GM18499 (cell line): ENCODE data around the gene SKAP2.

Experiments
- ATAC-seq: cut with Tn5 transposase; IDR thresholded peaks from one replicate; pipeline ENCODE4 v1.9.1; 2021; ENCODE audit warnings: moderate number of reproducible peaks; ENCODE audit not compliant: insufficient read depth, unreplicated experiment

The SKAP2 gene

DNA sequence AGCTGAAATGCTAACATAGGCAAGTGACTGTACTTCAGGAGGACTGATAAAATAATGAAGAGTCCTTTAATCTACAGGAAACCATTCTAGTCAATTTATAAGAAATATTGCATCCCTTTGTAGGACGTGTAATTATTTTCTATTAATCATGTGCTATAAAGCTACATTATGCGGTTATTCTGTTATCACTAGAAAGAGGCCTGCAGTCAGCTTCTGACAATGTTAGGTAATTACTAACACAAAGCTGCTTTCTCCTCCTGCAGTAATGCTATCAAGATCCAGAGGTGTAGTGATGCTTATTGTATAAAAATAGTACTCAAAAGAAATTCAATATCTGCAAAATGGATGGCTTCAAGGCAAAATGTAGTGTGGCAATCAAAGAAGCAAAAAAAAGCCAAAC lies 191.1 kb downstream of the SKAP2 start:
- ATAC-seq = no peak

DNA sequence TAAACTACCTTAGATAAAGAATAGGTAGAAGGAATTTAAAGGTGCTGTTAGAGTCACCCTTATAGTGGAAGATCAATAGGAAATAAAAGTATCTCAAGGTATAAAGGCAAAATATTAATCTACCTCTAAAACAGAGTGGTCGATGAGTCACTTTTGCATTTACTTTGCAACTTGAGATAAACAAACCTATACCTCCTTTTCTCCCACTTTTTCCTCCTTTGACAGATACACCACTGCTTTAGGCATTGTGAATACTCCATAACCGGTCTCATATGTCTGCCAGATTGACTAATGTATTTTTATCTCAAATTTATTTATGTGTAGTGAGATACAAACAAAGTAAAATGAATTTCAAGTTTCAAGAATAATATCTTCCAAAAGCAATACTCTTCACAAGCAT lies 193.5 kb downstream of the SKAP2 start:
- no peak for ATAC-seq

DNA sequence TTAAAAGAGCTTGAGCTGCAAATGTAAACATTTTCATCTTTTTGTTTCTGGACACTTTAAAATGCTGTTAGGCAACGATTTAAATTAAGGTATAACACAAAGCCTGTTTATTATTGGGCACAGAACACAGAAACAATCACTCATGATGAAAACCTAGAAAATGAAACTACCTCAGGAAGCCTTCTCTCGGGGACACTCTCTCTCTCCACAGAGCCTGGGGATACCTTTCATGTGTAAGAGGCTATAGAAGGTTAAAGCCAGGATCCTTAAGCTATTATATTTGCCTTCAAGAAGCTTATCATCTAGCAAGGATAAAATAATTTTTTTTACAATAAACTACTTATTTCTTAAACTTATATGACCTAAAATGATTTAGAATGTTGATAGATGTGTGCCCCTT lies 194.1 kb downstream of the SKAP2 start:
- ATAC-seq = no peak

DNA sequence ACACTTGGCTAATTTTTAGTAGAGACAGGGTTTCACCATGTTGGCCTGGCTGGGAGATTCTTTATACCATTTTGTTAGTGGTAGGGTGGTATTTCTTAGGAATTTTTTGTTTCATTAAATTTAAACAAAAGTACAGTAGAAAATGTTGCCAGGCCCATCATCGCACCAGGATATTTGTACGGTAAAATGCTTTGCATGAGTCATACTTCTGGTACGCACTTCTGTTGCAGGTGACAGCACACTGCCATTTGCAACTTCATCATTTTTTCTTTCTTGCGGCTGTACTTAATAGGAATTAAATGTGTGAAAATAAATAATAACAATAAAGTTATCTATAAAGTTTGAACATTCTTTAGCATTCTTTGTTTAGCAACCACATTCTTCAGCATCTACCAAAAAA lies 195.6 kb downstream of the SKAP2 start:
- ATAC-seq = no peak

DNA sequence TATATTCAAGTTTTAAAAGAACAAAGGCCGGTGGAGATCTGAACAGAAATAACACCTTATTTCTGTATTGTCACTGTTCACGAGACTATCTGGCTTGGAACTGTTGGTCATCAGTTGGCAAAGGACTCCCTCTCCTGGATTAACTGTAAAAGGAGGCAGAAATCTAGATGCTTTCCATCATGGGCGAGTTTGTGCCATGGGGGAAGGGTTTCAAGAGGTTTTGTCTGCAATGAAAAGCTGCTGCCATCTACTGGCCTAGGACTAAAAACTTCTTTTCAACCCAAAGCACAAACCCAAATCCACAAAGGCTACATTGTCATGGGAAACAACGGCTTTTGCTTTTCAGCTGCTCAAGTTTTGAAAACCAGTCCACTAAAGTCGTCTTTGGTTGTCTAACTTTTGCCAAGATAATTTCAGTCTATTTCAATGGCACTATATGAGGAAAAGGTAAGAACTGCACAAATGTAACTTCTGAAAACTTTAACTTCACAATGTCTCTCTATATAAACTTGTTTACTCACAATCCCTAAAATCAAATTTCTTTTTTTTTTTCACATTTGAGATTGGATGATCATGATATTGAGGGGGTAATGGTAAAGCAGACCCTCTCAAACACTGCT lies 196.8 kb downstream of the SKAP2 start:
- no peak for ATAC-seq

DNA sequence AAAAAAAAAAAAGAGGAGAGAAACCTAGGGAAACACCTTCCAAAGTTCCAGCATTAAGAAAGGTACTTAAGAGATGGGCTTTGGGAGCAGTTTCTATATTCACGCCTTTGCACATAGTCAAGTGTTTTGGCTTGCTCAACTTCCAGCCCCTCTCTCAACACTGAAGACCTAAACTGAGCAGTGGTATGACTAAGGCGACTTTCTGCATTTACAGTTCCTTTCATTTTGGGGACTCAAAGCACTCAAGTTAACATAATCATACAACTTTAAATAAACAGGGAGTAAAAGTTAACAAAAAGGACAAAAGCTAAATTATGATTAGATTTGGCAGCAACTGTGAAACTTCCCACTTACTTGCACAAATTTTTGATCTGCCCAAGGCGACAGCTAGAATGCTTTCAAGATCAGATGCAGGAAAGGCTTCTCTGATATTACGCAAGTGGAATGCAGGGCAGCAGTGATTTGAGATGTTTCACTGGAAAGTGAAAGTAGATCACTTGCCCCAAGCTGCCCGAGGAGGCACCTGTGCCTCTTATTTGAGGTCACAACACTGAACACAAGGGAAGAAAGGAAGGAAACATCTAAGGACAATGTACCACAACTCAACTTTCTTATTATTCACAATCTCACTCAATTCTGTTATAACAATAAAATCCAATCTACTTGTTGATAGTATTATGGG lies 199.5 kb downstream of the SKAP2 start:
- no peak for ATAC-seq

DNA sequence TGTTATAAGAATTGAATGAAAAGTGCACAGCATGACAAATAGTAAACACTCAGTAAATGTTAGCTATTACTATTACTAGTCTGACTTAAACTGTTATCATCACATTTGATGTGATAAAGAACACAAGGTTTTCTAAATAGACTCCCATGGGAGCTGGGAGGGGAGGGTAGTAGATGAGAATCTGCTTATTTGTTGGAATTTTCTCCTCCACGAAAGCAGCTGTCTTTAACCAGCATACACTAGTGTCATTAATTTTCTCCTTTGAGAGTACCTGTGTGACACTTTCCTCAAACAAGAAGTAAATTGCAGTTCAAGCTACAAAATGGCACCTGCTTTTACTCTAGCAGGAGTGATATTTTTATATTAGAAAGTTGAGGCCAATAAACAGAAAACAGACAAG lies 200.1 kb downstream of the SKAP2 start:
- no peak for ATAC-seq

DNA sequence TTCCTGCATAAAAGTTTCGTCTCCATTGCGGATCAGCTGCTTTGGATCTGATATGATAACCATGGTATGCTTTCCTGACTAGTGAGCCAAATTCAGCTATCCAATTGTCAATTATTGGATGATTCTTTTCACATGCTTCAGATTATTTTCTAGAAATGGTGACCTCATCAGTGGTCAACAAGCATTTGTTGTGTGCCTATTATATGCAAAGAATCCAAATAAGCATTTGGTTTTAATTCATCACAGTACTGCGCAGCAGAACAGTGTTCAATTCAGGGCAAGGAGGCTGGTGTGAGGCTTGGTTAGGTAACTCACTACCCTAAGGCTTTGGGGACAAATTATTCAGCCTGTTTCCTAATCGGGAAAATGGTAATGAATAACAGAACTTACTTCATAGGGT lies 200.5 kb downstream of the SKAP2 start:
- ATAC-seq = no peak

DNA sequence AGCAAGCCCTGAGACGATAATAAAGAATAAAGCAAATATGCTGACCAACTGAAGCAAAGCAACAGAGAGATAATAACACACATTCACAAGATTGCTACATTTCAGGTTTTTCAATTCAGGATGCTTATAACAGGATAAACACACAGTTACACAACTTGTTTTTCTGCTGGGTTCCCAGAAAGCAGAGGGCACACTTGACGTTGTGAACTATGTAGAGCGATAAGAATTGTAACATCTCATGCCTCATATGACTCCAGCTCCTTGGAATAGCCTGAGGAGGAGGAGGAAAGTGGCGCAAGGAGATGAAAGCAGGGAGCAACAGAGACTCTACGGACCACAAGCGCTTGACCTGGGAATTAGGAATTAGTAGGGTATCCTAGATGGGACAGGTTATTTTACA lies 201.7 kb downstream of the SKAP2 start:
- no peak for ATAC-seq

DNA sequence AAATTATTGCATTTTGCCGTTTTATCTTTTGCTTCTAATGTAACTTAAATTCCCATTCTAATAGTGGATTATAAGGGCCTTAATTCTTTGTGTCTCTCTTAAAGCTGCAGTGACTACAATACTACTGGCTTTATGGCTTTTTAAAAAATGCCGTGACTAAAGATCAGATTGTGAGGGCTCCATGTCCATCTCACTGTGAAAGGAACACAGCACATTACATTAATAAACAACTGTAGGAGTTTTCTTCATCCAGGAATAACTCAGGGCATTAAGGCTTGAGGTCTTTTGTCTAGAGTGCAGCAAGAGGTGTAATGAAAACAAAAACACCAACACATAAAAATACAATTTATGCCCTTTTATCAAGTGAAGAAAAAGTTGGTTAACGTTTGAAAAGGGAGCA lies 205.3 kb downstream of the SKAP2 start:
- ATAC-seq = no peak

DNA sequence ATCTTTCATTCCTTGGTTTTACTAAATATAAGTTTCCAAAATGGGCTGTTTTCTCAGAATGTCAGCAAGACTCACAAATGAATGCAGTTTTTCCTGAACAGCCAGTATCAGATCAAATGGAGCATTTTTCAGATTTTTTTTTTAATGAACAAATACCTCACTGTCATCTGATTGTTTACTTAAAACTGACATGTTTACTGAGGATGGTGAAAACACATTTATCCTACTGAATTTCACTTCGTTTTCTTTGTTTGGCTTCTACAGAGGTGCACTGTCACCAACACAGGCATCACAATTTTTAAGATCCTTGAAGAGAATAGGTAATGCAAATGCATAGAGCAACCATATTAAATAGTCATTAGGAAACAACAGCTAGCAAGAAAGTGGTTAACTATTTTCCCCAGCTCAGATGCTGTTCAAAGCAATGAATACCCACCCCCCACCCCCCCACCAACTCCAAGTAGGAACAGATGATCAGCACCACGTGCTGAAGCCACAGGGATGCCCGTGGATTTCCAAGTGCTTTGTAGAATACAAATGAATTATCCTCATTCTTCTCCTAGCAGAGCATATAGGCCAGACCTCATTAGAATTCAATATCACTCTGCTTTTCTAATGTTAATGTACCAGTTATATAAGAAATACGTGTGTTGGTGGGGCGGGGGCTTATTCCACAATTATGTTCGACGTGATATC lies 205.9 kb downstream of the SKAP2 start:
- no peak for ATAC-seq

DNA sequence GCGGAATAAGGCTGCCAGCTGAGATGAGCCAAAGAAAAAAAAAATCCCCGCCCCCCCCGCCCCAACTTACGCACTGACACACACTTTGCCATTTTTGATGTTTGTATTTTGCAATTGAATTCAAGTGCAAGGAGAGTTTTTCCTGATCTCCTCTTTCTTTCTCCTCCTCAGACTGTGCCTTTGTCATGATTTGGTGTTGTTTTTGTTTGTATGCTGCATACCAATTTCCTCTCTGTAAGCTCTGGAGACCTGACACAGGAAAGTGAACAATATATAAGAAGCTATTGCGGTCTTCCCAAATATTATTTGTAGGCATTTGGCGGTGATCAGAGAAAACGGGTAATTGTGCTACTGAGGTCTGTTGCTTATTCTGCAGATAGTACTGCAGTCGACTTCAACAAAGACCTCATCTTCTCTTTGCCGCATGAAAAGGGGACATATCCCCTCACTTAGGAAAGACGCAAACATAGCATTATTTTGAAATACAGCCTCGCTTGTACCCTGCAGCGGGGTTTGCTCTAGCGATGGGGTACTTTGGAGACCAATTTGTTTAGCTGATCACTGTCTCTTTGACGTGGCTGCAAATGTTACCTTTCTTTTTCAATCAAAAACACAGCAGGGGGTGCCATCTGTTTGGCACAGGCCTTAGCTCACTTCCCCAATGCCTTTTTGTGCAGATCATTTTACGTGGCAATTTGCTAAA lies 206.6 kb downstream of the SKAP2 start:
- no peak for ATAC-seq

DNA sequence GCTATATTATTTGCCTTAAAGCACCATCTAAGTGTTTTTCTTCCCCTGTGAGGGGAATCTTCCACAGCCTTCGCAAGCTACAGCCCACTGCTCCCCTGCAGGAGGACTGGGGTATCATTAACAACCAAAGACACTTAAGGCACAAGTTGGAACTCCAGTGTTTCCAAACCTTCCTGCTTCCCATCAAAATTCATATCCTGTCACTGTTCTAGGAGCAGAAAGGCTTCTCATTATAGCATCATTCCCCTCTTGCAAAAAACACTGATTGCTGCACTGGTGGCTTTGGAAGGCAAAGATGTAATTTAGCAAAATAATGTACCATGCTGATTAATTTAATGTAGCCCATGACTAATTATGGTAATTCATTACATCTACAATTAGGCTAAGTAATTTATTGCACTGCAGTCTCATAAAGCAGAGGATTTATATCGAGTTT lies 207.2 kb downstream of the SKAP2 start:
- no peak for ATAC-seq

DNA sequence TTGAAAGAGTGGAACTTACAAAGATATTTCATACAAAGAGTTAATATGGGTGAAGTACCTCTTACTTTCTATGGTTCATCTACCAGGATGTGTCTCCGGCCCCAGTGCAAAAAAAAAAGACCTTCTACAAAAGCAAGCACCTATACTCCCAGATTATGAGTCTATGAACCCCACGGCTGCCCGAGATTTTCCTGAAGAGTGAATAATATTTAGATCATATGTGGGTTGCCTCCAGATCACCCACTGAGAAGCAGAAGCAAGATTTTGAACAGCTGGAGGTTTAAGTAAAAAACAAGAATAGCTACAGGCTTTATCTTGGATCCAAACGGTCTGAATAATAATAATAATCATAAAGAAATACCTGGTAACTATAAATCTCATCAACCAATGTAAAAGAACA lies 207.7 kb downstream of the SKAP2 start:
- ATAC-seq = no peak

DNA sequence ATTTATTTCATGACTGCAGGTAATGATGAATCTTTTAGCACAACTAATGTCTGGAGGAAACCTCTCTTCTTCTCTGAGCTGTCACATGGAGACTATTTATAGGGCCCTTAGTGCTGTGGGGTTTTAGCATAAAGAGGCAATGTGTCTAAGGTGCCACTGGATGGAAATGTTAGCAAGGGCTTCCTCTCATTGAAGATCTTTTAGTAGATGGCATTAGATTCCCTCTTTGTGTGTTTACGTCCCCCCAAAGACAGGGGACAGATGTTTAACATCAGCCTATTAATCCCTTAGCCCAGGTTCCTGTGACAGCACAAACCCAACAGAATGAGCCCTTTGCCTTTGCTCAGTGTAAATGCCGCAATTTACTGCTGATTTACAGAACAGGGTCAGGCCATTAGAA lies 208.6 kb downstream of the SKAP2 start:
- ATAC-seq = no peak

DNA sequence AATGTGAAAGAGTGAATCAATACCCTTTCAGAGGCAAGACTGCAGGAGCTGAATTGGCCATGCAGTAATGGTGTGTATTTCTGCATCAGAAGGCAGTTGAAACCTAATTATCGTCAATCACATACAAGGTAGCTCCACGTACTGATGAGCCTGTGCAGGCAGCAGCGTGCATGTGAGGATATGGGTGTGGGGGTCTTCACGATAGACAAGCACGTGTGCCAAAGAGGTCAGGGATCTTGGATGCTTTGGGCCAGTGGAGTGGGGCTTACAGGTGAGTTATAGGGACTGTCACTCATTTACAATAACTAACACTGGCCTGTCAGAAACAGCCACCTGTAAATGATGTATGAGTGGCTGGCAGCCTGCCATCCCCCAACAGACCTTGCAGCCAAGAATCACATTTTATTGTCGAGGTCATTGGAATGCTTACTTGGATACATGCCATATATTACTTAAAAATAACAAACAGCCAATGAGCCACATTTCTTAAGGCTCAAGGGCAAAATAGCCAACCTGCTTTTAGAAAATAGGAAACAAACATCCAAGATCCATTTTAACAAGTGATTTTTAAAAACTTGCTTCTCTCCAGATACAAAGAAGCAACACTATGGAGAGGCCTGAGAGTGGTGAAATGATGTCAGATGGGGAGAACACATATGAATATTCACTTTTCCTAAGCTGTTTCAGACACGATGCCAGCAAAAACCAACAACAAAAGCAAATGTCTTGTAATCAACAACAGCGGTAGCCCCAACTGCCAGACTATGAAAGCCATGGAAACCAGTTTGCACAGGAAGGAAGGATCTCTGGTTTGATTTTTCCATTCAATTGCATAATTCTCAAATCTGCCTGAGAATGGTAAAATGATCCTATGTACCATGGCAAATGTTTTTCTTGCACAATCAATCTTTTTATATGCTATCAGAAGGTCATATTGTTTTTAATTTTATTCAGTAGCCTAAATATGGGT lies 210.7 kb downstream of the SKAP2 start:
- no peak for ATAC-seq

DNA sequence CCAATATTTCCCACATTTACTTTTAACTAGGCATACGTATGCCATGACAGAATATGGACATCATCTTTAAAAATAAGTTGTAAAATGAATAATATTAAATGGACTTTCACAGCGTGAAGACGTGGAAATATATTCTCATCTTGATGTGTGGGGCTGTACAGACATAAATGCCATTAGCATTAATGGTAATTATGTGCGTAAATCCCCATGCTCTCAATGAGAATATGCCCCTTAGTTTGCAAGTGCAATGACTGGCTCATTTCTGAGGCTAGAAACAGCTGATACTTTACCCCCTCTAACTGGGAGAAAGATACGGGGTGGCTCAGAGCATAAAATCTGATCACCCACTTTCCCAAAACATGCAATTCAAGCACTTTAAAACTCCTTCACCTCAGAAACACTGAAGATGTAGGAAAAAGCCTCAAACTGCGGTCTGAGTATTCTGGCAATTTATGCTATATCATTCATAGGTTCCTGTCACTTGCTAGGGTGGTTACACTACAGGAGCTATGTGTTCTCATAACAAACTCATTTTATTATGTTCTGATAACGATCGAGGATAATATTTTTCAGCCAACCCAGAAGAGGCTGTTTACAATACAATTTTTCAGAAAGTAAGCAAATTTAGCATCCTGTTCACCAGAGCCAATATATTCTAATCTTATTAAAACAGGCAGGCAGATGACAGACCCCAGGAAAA lies 211.8 kb downstream of the SKAP2 start:
- ATAC-seq = no peak

DNA sequence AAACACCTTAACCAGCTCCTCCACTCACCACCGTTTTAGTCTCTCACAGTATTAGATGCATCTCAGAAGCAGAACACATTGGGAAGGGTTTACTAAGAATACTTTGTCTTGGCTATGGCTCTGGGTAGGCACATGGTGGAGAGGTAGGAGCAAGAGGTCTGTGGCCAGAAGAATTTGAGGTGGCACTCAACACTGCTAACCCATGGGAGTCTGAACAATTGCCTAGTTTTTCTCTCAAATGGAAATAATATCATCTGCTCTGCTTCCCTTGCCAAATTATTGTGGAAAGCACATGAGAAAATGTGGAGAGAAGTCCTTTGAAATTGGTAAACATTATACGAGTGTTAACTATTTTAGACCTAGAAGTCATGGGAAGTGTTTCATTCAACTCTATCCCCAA lies 214.3 kb downstream of the SKAP2 start:
- no peak for ATAC-seq

DNA sequence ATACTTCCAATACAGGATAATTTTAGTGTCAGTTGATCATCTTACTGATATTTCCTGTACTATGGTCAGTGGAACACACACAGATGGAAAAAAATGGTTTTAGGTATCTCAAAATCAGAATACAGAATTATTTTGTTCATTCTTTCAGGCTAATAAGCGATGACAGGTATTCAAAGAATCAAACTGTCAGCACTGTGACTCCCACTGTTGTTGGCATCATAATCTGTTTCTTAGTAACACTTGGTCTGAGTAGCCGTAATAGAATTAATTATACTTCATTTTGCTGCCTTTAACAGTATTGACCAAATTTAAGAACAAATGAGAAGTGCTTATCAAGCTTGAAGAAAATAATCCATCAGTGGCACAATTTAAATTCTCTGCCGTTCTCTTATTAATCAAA lies 215.0 kb downstream of the SKAP2 start:
- ATAC-seq = no peak
